DND-41 (cell line): ENCODE measurements around the gene PYGL.
"Not testable (repeated sequence)": the region's sequence is repeated elsewhere in the genome, so short reads cannot be mapped to it uniquely, and the experiment has no call there.

Source experiments
- ATAC-seq: fragments of 200-7000 bp; cut with Tn5 transposase; 3 replicates; pipeline ENCODE4 v1.9.1; 2021; ENCODE audit warnings: low read depth; ENCODE audit not compliant: insufficient read depth
- DNase-seq: peaks from one replicate; pipeline ENCODE4 v3.0.0-alpha.2; 2020
- H2AFZ ChIP-seq: 2 replicates; pipeline ENCODE4 v1.6.0; 2012; ENCODE audit warnings: low read depth, low read length
- H3K27ac ChIP-seq: 2 replicates; pipeline ENCODE4 v1.5.1; 2012; ENCODE audit warnings: low read length, inconsistent platforms
- H3K27me3 ChIP-seq: fragments of 200-600 bp; sonication (generic); 2 replicates; pipeline ENCODE4 v1.6.0; 2012; ENCODE audit warnings: low read length, mild to moderate bottlenecking, inconsistent platforms; ENCODE audit not compliant: insufficient read depth, poor library complexity
- H3K36me3 ChIP-seq: 2 replicates; pipeline ENCODE4 v1.5.1; 2012; ENCODE audit warnings: low read length, inconsistent platforms; ENCODE audit not compliant: insufficient read depth
- H3K4me1 ChIP-seq: 2 replicates; pipeline ENCODE4 v1.5.1; 2012; ENCODE audit warnings: mild to moderate bottlenecking, low read length; ENCODE audit not compliant: insufficient read depth
- H3K4me2 ChIP-seq: 2 replicates; pipeline ENCODE4 v1.6.0; 2012; ENCODE audit warnings: mild to moderate bottlenecking, moderate library complexity, low read length, inconsistent platforms; ENCODE audit not compliant: insufficient read depth
- H3K4me3 ChIP-seq, 2 experiments: fragments of 200-600 bp in 1 of 2; shearing (Covaris generic) in 1 of 2; 2 replicates each; pipeline ENCODE4 v1.5.1; 2012 to 2016; ENCODE audit warnings: inconsistent platforms in 2 of 2, low read length in 2 of 2, mild to moderate bottlenecking in 2 of 2, low read depth in 1 of 2, moderate library complexity in 1 of 2
- H3K79me2 ChIP-seq: 2 replicates; pipeline ENCODE4 v1.6.0; 2012; ENCODE audit warnings: low read length, inconsistent platforms; ENCODE audit not compliant: insufficient read depth
- H3K9ac ChIP-seq: 2 replicates; pipeline ENCODE4 v1.6.0; 2012; ENCODE audit warnings: low read depth, mild to moderate bottlenecking, inconsistent platforms, low read length, moderate library complexity
- H3K9me3 ChIP-seq: 2 replicates; pipeline ENCODE4 v1.5.1; 2012; ENCODE audit warnings: low read length, moderate library complexity, mild to moderate bottlenecking, inconsistent platforms; ENCODE audit not compliant: insufficient read depth, severe bottlenecking
- H4K20me1 ChIP-seq: 2 replicates; pipeline ENCODE4 v1.6.0; 2012; ENCODE audit warnings: low read length; ENCODE audit not compliant: insufficient read depth
- CTCF ChIP-seq: IDR thresholded peaks from 2 replicates; pipeline ENCODE4 v1.5.1; 2012; ENCODE audit warnings: borderline replicate concordance, low read length, moderate library complexity, mild to moderate bottlenecking; ENCODE audit not compliant: poor library complexity, severe bottlenecking; ENCODE audit errors: extremely low read depth
- EZH2 ChIP-seq: IDR thresholded peaks from 3 replicates; pipeline ENCODE4 v1.6.1; 2012; ENCODE audit warnings: borderline replicate concordance, low read depth, mild to moderate bottlenecking, moderate library complexity, low read length, inconsistent platforms; ENCODE audit not compliant: severe bottlenecking

The PYGL gene

GRCh38 chr14:50957296-50957695 lies 13.0 kb upstream of the PYGL start:
- no peak overlapping the region for H3K4me2 ChIP-seq
- no peak for DNase-seq
- no peak overlapping the region for H3K4me3 ChIP-seq
- no peak overlapping the region for H3K27ac ChIP-seq
- TF ChIP-seq EZH2: no peak
- no peak for TF ChIP-seq CTCF
- no peaks in the 10 kb centered on the region for H3K27me3 ChIP-seq
- H3K4me1 ChIP-seq: peaks cover 7% of the 10 kb centered on the region
- no peak for ATAC-seq
- no peaks in the 10 kb centered on the region for H3K36me3 ChIP-seq
- H3K9ac ChIP-seq: no peak overlapping the region
- no peaks in the 10 kb centered on the region for H3K9me3 ChIP-seq
- no peak overlapping the region for H2AFZ ChIP-seq
- H4K20me1 ChIP-seq: no peaks in the 10 kb centered on the region
- H3K79me2 ChIP-seq: no peaks in the 10 kb centered on the region

GRCh38 chr14:50956421-50956820 lies 12.1 kb upstream of the PYGL start:
- not testable (repeated sequence) for H3K4me3 ChIP-seq, H3K27ac ChIP-seq, DNase-seq, H3K36me3 ChIP-seq, H3K27me3 ChIP-seq, H3K4me2 ChIP-seq, H4K20me1 ChIP-seq, H3K79me2 ChIP-seq, ATAC-seq, H3K9ac ChIP-seq, H3K9me3 ChIP-seq, H2AFZ ChIP-seq, H3K4me1 ChIP-seq

DNA sequence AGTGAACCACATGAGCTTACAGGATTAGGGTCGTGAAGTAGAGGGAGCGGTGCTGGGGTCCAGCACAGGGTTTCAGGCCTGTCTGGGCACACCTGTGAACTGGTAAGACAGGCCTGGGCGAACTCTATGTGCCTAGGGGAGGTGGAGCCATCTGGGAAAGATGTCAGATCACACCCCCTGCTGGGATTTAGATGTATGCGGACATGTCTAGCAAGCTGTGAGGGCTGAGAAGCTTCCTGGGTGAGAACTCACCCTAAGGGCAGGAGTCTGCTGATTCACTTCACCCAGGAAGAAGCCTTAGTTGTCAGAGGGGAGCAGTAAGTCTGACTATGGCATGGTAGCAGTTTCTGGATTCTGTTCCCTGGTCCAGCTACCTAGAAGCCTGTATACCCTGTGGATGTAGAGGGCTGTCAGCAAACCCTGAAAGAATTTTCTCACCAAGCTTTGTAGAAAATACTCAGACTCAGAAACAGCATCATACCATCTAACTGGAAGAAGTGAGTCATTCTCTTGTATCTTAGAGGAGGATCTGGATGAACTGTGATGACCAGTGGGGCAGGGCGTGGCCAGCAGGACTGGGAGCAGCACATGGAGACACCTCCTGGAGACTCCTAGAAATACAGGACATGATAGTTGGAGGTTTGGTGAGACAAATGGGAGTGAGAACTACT lies 11.2 kb upstream of the PYGL start:
- TF ChIP-seq EZH2 (no peak), CTCF (peak; percentile 26)
- no peak overlapping the region for H3K9ac ChIP-seq
- ATAC-seq (peak; percentile 59), DNase-seq (peak; percentile 13)
- no peaks in the 10 kb centered on the region for H3K79me2 ChIP-seq
- no peak overlapping the region for H3K4me3 ChIP-seq
- no peaks in the 10 kb centered on the region for H4K20me1 ChIP-seq
- H3K27ac ChIP-seq: no peak overlapping the region
- H3K36me3 ChIP-seq: no peaks in the 10 kb centered on the region
- H3K4me2 ChIP-seq: no peak overlapping the region
- no peaks in the 10 kb centered on the region for H3K27me3 ChIP-seq
- no peaks in the 10 kb centered on the region for H3K9me3 ChIP-seq
- peaks cover 7% of the 10 kb centered on the region for H3K4me1 ChIP-seq
- H2AFZ ChIP-seq: peak overlapping the region; percentile 53

DNA sequence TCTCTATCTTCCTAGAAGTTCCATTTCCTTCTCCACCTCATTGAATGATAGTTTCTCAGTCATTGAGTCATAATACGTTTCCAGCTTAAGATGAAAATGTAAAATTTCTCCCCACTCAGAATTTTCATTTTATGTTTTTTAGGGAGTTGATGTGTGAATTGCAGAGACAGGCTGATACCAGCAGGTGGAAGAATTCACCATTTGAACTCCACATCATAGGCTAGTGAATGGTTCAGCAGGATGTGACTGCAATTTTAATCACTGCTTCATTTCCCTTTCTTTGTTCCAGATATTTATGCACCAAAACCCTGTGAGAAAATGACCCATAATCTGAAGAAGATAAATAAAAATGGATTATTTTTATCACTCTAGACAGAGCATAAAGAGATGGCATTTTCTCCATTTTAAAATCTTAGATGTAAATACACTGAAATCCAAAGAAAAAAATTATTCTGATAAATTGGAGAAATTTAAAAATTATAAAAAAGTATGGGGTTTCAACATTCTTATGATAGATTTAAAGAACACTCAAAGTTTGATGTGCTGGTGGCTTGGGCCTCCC lies 10.6 kb upstream of the PYGL start:
- no peak overlapping the region for H3K9ac ChIP-seq
- TF ChIP-seq CTCF (peak; percentile 78), EZH2 (no peak)
- no peaks in the 10 kb centered on the region for H3K27me3 ChIP-seq
- DNase-seq: no peak
- H2AFZ ChIP-seq: no peak overlapping the region
- H3K27ac ChIP-seq: no peak overlapping the region
- peak; percentile 82 for ATAC-seq
- no peak overlapping the region for H3K4me3 ChIP-seq
- H3K4me1 ChIP-seq: peaks cover 7% of the 10 kb centered on the region
- H3K36me3 ChIP-seq: no peaks in the 10 kb centered on the region
- H3K4me2 ChIP-seq: no peak overlapping the region
- no peaks in the 10 kb centered on the region for H3K9me3 ChIP-seq
- H4K20me1 ChIP-seq: no peaks in the 10 kb centered on the region
- no peaks in the 10 kb centered on the region for H3K79me2 ChIP-seq
